GM21367 (cell line): Measurements from ENCODE around the gene TBC1D8.
"Not testable (repeated sequence)": the region's sequence is repeated elsewhere in the genome, so short reads cannot be mapped to it uniquely, and the experiment has no call there.

ENCODE experiments used
- ATAC-seq: cut with Tn5 transposase; IDR thresholded peaks from one replicate; pipeline ENCODE4 v1.9.1; 2021; ENCODE audit not compliant: unreplicated experiment

Gene TBC1D8

GRCh38 chr2:101064868-101065549 is 86.2 kb downstream of the TBC1D8 start:
- no peak for ATAC-seq

DNA sequence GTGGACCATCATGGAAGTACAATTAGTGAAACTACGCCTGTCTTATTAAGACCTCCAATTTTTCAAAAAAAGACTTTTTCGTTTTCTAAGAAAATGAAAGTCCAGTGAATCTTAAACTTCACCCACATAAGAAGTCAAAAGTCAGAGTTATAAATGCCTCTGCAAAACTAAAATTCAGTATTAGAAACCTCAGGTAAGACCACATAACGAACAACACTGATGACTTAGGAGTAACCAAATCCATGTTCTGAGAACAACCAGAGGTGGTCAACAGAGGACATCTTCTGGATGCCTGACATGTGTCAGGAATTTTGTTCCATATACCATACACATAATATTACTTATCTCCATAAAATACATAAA is 86.7 kb downstream of the TBC1D8 start:
- ATAC-seq, result no peak

- ATAC-seq, result no peak
These were observed 87.1 kb downstream of the TBC1D8 start for GRCh38 chr2:101064125-101064502.

DNA sequence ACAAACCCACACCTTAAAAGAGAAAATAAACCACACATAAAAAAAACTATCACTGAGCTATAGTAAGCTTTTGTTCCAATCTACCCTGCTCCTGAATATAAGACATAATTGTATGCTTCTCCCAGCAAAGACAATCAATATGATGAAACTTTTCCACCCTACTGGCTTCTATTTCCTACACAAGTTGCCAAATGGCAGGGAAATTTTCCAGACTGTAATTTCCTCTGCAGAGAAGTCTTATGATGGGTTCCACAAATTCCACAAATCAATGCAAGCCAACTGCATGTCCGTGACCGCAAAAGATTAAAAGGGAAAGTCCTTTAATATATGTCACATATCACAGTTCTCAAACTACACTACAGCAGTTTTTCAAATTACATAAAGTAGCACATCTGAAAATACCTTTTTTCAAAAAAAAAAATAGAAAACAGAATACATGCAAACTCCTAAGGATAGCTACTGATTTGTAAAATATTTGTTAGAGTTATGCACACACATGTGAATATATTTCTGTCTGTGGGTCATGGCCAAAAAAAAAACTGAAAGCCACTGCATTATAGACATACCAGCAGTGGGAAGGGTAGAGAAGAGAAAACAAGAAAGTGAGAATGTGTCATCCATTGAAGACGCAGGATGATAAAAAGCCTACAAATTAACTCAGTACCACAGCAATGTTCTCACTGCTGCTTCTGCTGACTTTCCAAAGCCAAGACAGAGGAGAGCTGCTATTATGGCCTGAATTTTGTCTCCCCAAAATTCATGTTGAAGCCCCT is 87.6 kb downstream of the TBC1D8 start:
- ATAC-seq, result no peak

GRCh38 chr2:101058386-101058785 is 92.8 kb downstream of the TBC1D8 start:
- ATAC-seq, result no peak

GRCh38 chr2:101057051-101057933 is 93.9 kb downstream of the TBC1D8 start:
- no peak for ATAC-seq

GRCh38 chr2:101053117-101053516 is 98.1 kb downstream of the TBC1D8 start:
- ATAC-seq, result no peak

DNA sequence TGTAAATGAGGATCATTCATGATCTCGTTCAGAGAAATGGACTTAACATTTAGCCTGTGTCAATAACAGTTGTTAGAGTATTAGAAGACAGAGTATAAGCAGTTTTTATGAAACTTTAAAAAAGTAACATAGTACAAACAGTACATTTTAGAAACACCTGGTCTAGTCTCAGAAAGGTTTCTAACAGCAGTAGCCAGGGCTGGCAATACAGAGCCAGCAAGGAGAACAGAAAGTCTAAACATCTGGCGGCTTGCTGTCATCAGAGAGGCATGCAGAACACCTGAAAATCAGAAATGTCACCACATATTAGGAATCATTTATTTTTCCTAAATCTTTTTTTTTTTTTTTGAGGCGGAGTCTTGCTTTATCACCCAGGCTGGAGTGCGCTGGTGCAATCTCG is 99.0 kb downstream of the TBC1D8 start:
- no peak for ATAC-seq

DNA sequence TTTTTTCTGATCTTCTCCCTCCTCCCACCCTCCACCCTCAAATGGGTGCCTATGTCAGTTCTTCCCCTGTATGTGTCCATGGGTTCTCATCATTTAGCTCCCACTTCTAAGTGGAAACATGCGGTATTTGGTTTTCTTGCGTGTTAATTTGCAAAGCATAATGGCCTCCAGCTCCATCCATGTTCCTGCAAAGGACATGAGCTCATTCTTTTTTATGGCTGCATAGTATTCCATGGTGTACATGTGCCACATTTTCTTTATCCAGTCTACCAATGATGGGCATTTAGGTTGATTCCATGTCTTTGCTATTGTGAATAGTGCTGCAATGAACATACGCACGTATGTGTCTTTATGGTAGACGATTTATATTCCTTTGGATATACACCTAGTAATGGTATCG is 100.3 kb downstream of the TBC1D8 start:
- ATAC-seq, result not testable (repeated sequence)

DNA sequence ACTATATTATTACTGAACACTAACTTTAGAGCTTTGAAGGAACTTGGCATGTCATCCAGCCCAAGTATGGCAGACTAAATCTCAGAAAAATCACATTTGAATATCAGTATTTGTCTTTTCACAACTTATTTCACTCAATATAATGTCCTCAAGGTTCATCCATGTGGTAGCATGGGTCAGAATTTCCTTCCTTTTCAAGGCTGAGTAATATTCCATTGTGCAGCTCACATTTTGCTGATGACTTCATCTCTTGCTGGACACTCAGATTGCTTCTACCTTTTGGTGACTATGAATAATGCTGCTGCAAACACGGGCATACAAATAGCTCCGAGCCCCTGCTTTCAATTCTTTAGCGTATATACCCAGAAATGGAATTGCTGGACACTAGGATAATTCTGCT is 102.4 kb downstream of the TBC1D8 start:
- ATAC-seq, result no peak

DNA sequence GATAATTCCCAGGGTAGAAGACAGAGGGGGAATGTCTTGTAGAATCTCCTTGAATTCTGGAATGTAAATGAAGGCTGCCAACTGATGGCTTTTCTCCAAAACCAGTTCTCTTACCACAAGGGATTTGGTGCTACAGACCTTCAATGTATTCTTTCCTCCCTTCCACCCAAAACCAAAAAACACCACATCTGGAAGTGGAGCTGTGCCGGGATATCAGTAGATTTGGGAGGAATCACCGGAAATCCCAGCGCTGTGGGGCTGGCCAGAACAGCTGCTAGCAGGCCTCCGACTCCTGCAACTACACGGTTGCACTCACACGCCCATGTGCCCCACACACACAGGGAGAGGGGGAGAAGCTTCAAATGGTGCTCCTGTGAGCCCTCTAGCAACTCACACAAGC is 103.4 kb downstream of the TBC1D8 start:
- ATAC-seq, result no peak

DNA sequence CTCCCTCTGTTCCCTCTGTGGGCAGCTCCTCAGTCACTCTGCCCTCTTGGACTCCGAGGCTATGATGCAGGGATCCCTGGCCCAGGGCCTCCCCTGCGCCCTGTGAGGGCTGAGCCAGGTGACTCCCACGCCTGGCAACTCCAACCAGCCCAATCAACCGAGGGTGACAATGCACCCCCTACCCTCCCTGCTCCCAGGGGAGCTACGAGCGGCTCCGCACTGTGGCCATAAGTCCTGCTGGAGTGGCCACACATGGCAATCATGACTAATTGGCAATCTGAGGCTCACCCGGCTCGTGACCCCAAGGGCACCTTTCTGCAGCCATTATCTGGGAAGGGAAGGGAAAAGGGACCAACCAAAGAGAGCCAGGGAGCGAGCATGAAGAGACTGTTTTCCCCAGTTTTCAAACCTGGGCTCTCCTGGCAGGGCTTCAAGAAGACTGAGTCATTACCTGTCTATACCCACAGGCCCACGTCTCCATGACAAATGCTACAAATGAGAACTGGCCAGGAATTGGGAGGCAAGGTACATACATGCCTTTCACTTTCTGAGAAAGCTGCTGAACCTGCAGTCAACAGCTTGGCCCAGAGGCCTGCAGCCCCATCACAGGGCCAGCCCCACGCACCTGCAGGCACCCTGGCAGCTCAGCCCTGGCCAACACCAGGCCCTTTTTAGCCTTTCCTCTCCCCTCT is 104.0 kb downstream of the TBC1D8 start:
- no peak for ATAC-seq

- no peak for ATAC-seq
These were observed 105.9 kb downstream of the TBC1D8 start for GRCh38 chr2:101045330-101045729.

GRCh38 chr2:101041413-101041812 is 109.8 kb downstream of the TBC1D8 start:
- no peak for ATAC-seq

GRCh38 chr2:101040761-101041160 is 110.4 kb downstream of the TBC1D8 start:
- ATAC-seq, result no peak

GRCh38 chr2:101040072-101040471 is 111.1 kb downstream of the TBC1D8 start:
- ATAC-seq, result no peak

DNA sequence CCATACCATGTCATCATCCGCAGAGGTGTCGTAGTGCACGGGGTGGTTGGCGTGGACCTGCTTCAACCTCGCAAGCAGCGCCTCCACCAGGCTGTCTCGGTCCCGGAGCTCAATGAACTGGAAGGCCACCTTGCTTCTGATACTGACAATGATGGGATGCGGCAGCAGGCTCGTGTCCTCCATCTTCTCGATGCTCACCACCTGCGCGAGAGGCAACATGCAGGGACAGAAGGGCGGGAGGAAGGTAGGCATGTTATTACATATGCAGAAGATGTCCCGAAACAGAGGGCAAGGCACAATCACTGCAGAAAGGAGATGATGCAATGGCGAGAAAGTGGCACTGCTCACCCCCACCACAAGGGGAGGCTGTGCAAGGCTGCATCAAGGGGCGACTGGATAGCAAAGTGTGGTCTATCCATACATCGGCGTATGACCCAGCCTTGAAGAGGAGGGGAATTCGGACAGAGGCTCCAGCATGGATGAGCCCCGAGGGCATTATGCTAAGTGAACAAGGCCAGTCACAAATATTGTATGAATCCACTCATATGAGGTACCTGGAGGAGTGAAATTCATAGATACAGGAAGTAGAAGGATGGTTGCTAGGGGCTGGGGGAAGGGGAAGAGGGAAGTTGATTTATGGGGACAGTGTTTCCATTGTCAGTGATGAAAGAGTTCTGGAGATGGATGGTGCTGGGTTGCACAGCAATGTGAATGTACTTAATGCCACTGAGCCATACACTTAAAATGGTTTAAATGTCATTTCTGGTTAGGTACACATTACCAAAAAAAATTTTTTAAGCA is 112.5 kb downstream of the TBC1D8 start:
- no peak for ATAC-seq

DNA sequence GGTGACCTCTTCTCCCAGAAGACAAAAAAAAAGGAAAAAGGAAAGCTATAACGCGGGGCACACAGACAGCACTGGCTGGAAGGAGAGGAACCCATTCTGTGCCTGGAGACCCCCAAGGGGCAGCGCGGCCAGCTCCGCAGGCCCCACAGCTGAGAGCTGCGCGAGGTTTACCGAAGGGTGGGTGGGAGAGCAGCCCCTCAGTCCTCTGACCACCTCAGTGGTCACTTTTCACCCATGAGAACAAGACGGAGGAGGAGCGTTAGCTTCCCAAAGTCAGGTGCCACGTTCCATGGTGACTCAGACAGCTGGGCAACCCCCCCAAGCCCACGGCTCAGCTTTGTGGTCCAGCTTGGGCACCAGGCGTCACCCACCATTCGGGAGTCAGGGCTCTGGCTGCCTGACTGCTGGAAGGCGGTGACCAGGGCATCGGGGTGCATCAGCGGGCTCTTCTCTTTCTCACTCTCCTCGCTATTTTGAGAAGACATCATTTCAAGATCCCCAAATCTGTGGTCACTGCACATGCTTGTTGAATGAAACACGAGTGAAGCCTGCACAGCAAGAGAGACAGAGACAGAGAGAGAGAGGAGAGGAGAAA is 113.9 kb downstream of the TBC1D8 start:
- ATAC-seq, result no peak

DNA sequence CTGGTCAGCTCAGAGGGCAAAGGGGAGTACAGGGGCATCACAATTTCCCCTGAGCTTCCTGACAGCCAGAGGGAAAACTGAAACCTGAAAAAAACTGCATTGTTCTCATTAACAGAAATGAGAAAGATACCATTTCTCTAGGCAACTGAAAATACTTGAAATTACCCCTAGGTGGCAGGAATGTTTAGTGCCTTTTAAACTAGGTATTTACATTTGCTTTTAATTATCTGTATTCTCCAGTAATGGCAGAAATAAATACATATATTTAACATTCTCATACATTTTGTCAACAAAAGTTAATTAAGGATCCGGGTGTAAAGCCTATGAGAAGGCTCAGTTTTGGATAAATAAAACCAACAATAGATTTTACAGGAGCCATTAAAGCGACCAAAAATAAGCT is 114.6 kb downstream of the TBC1D8 start:
- ATAC-seq, result no peak
